Adipose tissue (tissue), 3 donors: ENCODE results near the gene ATP13A2. TPM values are rescaled to one million over a fixed set of nuclear protein-coding genes. Genes with fewer than 3 reads are reported as not detected.

Experiments used
- H3K27ac ChIP-seq: one replicate; pipeline ENCODE4 v1.5.1; 2013; ENCODE audit warnings: low read depth, low read length
- WGBS, 3 donors: extraction: QIAGEN DNeasy Blood & Tissue Kit; methylation state at CpG; one replicate each; pipeline ENCODE4 v1.1.7; 2013; 5-methylcytosine and 5-hydroxymethylcytosine counted together
- polyA plus RNA-seq, 3 donors: library from polyadenylated mRNA; stranded (reverse); fragments of 200-250 nt; gene quantifications; one replicate each; pipeline ENCODE4 v1.2.3, GENCODE V29; 2013
- donor health status: healthy with polysubstance abuse.
- donor health status: Bipolar disorder and iron deficiency.
- donor health status: healthy.

ATP13A2 gene
- polyA plus RNA-seq = 10 to 100 TPM; 14.2 to 36.9 (median 26.8) TPM

DNA sequence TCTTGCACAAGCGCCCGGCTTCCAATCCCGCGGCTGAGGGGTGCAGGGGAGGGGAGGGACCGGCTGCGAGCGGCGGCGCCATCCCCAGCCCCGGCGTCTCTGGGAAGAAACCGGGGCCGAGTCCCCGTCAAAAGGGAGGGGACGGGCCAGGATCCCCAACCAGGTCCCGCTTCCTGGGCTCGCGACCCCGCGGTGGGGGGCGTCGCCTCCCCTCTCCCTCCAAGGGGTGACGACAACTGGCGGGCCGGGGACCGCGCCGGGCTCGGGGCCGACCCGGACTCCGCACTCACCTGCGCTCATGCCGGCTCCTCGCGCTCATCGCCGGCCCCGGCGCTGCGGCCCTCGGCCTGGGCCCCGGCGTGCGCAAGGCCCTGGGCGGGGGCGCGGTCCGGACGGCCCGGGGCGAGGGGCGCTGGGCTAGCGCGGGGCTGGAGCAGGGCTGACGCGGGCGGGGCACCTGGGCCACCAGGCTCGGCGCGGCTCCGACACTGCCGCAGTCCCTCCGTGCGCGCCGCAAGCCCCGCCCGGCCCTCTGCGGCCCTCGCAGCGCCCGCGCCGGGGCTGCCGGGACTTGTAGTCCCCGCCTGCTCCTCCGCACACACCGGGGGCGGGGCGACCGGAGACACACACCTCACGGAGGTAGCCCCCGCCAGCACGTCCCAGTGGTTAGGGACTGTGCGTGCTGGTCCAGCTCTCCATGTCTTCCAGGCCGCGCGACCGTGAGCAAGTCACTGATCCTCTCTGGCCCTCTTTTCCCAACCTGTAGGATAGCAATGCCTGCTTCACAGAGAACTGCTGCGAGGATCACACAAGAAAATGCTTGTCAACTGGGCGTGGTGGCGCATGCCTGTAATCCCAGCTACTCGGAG is at the start of gene ATP13A2:
Gene ATP13A2 (minus strand): TSS at position 490 of the 869 bp plus-strand sequence. CDS start 190 bp downstream, at position 300.
- no peak within 1 kb of the TSS for H3K27ac ChIP-seq
- WGBS, 3 donors = 1 to 2% (median 2%) methylated on average over 66 to 92 of the region's 94 CpGs

GRCh38 chr1:17061486-17061885 is 49.8 kb upstream of the ATP13A2 start:
- 59 to 88% (median 62%) methylated on average over 3 of the region's 3 CpGs for WGBS, 3 donors
- H3K27ac ChIP-seq = no peak overlapping the region

DNA sequence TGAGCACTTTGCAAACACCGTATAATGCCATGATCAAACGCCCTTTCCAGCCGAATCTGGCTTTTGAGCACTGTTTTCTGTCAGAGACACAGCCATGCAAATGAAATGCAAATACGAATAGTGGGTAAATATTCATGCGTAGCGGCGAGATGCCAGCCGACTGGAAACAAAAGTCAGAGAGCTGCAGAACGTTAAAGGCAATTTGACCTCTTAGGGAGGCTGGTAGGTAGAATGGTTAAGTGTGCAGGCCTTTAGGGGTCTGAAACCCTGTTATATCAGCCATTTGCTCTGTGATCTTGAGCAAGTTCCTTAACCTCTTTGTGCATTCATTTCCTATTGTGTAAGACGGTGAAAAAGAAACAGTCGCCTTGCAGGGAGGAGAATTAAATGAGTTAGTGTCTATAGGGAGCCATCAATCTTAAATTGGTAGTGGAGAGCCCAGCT is 48.6 kb upstream of the ATP13A2 start:
- H3K27ac ChIP-seq = no peak overlapping the region
- 33 to 46% (median 35%) methylated on average over 11 of the region's 11 CpGs for WGBS, 3 donors

DNA sequence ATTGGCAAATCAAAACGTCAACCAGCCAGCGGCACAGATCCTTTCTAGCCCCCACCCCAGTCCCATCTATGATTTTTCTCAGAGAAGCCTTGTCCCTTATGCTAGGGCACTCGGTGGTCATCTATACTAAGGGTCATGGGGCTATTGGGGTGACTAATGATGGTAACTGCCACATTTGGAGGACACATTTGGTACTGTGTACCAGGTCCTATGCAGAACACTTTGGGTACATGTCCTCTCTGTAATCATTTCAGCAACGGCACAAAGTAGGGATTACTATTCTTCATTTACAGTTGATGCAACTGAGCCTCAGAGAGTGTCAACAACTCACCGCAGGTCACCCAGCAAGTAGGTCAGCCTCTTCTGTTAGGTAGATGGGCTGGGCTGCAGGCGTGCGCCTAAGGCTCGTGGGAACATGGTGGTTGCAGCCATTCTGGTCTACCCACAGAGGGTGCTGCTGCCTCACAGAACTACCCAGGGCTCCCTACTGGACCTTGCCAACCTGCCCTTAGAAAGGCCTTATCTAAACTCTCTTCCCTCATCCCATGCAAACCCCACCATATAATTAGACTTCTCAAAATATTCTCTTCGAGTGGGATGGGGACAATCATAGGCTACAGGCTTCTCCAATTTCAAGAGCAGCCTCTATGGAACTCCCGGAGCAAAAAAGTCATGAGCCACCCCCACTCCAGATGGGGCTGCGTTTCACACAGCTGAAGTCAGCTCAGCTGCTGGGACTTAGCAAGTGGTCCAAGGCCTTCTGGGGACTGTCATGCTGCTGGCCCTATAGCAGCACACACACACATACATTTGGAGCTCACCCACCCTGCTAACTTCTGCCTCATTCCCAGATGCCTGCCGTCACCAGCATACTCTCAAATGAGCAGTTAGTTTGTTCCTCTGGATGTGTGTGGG is 47.9 kb upstream of the ATP13A2 start:
- no peak overlapping the region for H3K27ac ChIP-seq
- 35 to 37% (median 36%) methylated on average over 12 of the region's 12 CpGs for WGBS, 3 donors

- 79 to 86% (median 84%) methylated on average over 4 of the region's 4 CpGs for WGBS, 3 donors
- H3K27ac ChIP-seq = no peak overlapping the region
Observed at GRCh38 chr1:17056551-17056950, 44.8 kb upstream of the ATP13A2 start.

GRCh38 chr1:17055801-17056200 is 44.1 kb upstream of the ATP13A2 start:
- 88 to 95% (median 94%) methylated on average over 7 of the region's 7 CpGs for WGBS, 3 donors
- no peak overlapping the region for H3K27ac ChIP-seq

DNA sequence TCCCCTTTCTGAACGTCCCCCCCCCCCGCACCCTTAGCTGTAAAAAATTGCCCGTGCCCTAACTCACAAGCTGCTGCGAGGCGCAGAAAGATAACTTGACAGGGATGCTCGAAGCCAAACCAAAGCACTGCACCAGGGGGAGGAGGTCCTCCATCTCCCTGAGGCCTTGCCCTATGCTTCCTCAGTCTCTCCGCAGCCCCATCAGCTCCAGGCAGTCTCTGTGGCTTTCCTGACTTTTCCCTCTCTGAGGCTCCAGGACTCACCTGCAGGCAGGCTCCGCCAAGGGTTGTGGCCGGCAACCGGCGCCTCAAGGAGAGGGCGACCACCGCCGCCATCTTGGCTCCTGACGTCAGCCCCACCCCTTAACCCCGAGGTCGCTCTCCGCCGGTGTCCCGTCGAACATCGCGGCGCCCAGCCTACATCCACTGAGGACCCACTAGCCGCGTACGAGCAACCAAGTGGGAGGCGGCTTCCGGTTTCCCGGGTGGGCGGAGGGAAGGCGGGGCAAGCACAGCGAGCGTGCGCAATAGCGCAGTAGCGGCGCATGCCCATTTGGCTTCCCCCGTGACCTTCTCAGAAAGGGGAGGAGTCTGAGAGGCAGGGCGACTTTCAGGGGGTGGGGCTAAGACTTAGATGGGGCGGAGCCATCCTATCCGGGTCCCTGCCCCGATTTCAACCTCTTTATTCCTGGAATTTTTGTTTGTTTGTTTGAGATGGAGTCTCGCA is 42.1 kb upstream of the ATP13A2 start, which contains the start of gene SDHB:
Gene SDHB (minus strand): TSS at position 348 of the 726 bp plus-strand sequence. CDS start 13 bp downstream, at position 335.
- H3K27ac ChIP-seq = peak within 1 kb of the TSS; percentile 57
- WGBS, 3 donors = 0% methylated on average over 44 of the region's 44 CpGs

DNA sequence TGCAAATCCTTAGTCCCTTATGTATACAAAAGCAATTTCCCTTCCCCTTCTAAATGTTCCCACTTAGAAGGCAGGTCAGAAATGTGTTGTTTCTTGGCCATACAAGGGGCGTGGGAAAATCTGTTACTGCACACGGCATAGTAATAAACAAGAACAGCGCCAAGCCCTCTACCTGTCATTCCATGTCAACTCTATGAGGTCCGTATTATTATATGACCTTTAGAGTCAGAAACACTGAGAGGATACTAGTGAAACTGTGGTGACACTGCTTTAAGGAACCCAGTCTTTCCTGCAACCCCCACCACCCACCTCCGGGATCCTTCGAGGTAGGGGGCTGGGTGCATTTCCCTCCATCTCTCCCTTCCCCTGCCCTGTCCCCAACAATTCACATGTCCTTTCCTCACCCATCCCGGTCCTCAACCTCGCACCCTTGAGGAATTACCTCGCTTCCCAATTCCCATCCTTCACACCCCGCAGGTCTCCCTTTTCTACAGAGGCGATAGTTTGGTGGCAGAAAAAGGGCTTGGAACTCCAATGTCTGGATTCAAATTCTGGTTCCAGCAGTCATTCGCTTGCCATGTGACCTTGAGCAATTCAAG is 41.5 kb upstream of the ATP13A2 start:
- WGBS, 3 donors = 0 to 8% (median 6%) methylated on average over 12 of the region's 12 CpGs
- H3K27ac ChIP-seq = peak overlapping the region; percentile 57

GRCh38 chr1:17052641-17053040 is 40.9 kb upstream of the ATP13A2 start:
- no peak overlapping the region for H3K27ac ChIP-seq

DNA sequence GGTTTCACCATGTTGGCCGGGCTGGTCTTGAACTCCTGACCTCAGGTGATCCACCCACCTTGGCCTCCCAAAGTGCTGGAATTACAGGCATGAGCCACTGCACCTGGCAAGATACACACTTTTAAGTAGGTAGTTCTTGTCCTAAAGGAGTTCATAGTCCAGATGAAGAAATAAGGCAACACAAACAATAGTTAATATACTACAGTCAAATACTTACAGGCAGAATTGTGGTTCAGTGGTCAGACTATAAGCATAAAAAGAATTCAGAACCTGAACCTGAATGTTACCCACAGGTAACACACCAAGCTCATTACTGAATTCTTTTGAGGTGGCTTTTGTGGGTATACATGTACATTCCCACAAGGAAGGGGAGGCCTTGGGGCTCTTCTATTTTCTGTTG is 40.3 kb upstream of the ATP13A2 start:
- no peak overlapping the region for H3K27ac ChIP-seq

GRCh38 chr1:17047924-17048323 is 36.2 kb upstream of the ATP13A2 start:
- H3K27ac ChIP-seq = no peak overlapping the region
- 84 to 88% (median 86%) methylated on average over 5 of the region's 5 CpGs for WGBS, 3 donors

More for the DNA sequence above, 40.3 kb upstream of the ATP13A2 start:
- 27 to 80% (median 75%) methylated on average over 1 of the region's 1 CpG for WGBS, 3 donors

- no peak overlapping the region for H3K27ac ChIP-seq
- whole genome bisulfite sequencing, 3 donors = 58 to 69% (median 61%) methylated on average over 3 of the region's 3 CpGs
Observed at GRCh38 chr1:17046334-17046657, 34.6 kb upstream of the ATP13A2 start.

- H3K27ac ChIP-seq = no peak overlapping the region
- 30 to 37% (median 36%) methylated on average over 9 of the region's 9 CpGs for WGBS, 3 donors
Observed at GRCh38 chr1:17045634-17046333, 34.1 kb upstream of the ATP13A2 start.

GRCh38 chr1:17045150-17045549 is 33.4 kb upstream of the ATP13A2 start:
- no peak overlapping the region for H3K27ac ChIP-seq
- WGBS, 3 donors = 64 to 77% (median 65%) methylated on average over 5 of the region's 5 CpGs

- H3K27ac ChIP-seq = no peak overlapping the region
- 86 to 93% (median 91%) methylated on average over 5 of the region's 5 CpGs for WGBS, 3 donors
Observed at GRCh38 chr1:17043676-17044075, 31.9 kb upstream of the ATP13A2 start.

DNA sequence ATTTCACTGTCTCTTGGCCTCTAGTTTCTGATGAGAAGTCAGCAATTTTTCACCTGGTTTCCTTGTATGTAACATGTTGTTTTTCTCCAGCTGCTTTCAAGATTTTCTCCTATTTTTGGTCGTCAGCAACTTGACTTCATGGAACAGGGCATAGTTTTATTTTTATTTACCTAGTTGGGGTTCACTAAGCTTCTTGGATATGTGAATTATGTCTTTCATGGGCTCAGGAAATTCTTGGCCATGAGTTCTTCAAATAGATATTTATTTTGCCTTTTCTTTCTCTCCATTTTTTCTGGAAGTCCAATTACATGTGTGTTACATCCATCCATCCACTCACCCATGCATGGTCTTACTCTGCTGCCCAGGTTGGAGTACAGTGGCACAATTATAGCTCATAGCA is 28.4 kb upstream of the ATP13A2 start:
- 80 to 88% (median 83%) methylated on average over 1 of the region's 1 CpG for WGBS, 3 donors

GRCh38 chr1:17039522-17039921 is 27.8 kb upstream of the ATP13A2 start:
- WGBS, 3 donors = 95 to 100% (median 96%) methylated on average over 2 of the region's 2 CpGs

More for the DNA sequence above, 28.4 kb upstream of the ATP13A2 start:
- H3K27ac ChIP-seq = no peak overlapping the region

More at GRCh38 chr1:17039522-17039921, 27.8 kb upstream of the ATP13A2 start:
- H3K27ac ChIP-seq = no peak overlapping the region
